GM23338 (cell line): ENCODE results near the gene SMARCC1. TPM values are rescaled to one million over a fixed set of nuclear protein-coding genes. Genes with fewer than 3 reads are reported as not detected.

ENCODE experiments used
- ATAC-seq: fragments of 200-7000 bp; cut with Tn5 transposase; 3 replicates; pipeline ENCODE4 v1.9.1; 2020
- DNase-seq: peaks from one replicate; pipeline ENCODE4 v3.0.0-alpha.2; 2015; ENCODE audit warnings: low spot score
- H2AFZ ChIP-seq: fragments of 200-600 bp; sonication (generic); 2 replicates; pipeline ENCODE4 v1.8.0; 2016; ENCODE audit warnings: antibody characterized with exemption, mild to moderate bottlenecking, moderate library complexity
- H3F3A ChIP-seq: fragments of 200-600 bp; sonication (generic); replicated peaks from 2 replicates; pipeline ENCODE4 v1.8.0; 2017; ENCODE audit warnings: antibody characterized with exemption, mixed run types, low read depth
- H3K27ac ChIP-seq: fragments of 200-600 bp; sonication (generic); 2 replicates; pipeline ENCODE4 v1.6.1; 2016; ENCODE audit warnings: low read depth
- H3K27me3 ChIP-seq: fragments of 200-600 bp; sonication (generic); 2 replicates; pipeline ENCODE4 v1.8.0; 2016; ENCODE audit warnings: mild to moderate bottlenecking, mixed run types, moderate library complexity; ENCODE audit not compliant: insufficient read depth
- H3K36me3 ChIP-seq: fragments of 200-600 bp; sonication (generic); 2 replicates; pipeline ENCODE4 v1.8.0; 2016; ENCODE audit warnings: mild to moderate bottlenecking; ENCODE audit not compliant: insufficient read depth
- H3K4me1 ChIP-seq: fragments of 200-600 bp; sonication (generic); 2 replicates; pipeline ENCODE4 v1.8.0; 2016; ENCODE audit warnings: mild to moderate bottlenecking, moderate library complexity; ENCODE audit not compliant: insufficient read depth
- H3K4me2 ChIP-seq: fragments of 200-600 bp; sonication (generic); 2 replicates; pipeline ENCODE4 v1.7.1; 2017; ENCODE audit warnings: mixed run types
- H3K4me3 ChIP-seq: fragments of 200-600 bp; sonication (generic); 2 replicates; pipeline ENCODE4 v1.6.1; 2016; ENCODE audit warnings: mixed run types
- H3K79me2 ChIP-seq: fragments of 200-600 bp; sonication (generic); replicated peaks from 2 replicates; pipeline ENCODE4 v1.8.0; 2017; ENCODE audit warnings: mild to moderate bottlenecking; ENCODE audit not compliant: insufficient read depth
- H3K9me2 ChIP-seq: fragments of 200-600 bp; sonication (generic); 2 replicates; pipeline ENCODE4 v1.8.0; 2017; ENCODE audit not compliant: insufficient read depth
- H4K20me1 ChIP-seq: fragments of 200-600 bp; sonication (generic); replicated peaks from 2 replicates; pipeline ENCODE4 v1.8.0; 2017; ENCODE audit warnings: mild to moderate bottlenecking; ENCODE audit not compliant: insufficient read depth
- H3K27ac Mint-ChIP-seq: 2 replicates; pipeline ENCODE4 v1.8.0; 2020; ENCODE audit warnings: inconsistent platforms, mild to moderate bottlenecking, moderate library complexity, mixed read lengths
- H3K27me3 Mint-ChIP-seq: 3 replicates; pipeline ENCODE4 v1.8.0; 2022; ENCODE audit warnings: low read depth, mild to moderate bottlenecking, moderate library complexity, mixed read lengths, inconsistent platforms; ENCODE audit not compliant: insufficient read depth, poor library complexity
- H3K36me3 Mint-ChIP-seq: 3 replicates; pipeline ENCODE4 v1.8.0; 2021; ENCODE audit warnings: low read depth, mild to moderate bottlenecking, inconsistent platforms, moderate library complexity, mixed read lengths
- H3K4me1 Mint-ChIP-seq: 3 replicates; pipeline ENCODE4 v1.8.0; 2020; ENCODE audit warnings: mild to moderate bottlenecking, inconsistent platforms, mixed read lengths
- H3K4me3 Mint-ChIP-seq: 3 replicates; pipeline ENCODE4 v1.8.0; 2021; ENCODE audit warnings: moderate library complexity, mild to moderate bottlenecking, inconsistent platforms, mixed read lengths
- H3K9me3 Mint-ChIP-seq: 3 replicates; pipeline ENCODE4 v1.8.0; 2020; ENCODE audit warnings: moderate library complexity, mild to moderate bottlenecking, inconsistent platforms, mixed read lengths
- CREB1 ChIP-seq: fragments of 250-450 bp; sonication (Bioruptor Pico); IDR thresholded peaks from 2 replicates; pipeline ENCODE4 v1.5.0; 2020; ENCODE audit warnings: low read depth, mild to moderate bottlenecking, moderate library complexity
- EZH2 ChIP-seq: fragments of 200-600 bp; sonication (generic); IDR thresholded peaks from one replicate; pipeline ENCODE4 v1.8.0; 2017; ENCODE audit warnings: antibody characterized with exemption, mild to moderate bottlenecking, low read depth; ENCODE audit not compliant: unreplicated experiment
- EZH2phosphoT487 ChIP-seq: fragments of 200-600 bp; sonication (generic); IDR thresholded peaks from one replicate; pipeline ENCODE4 v1.8.1; 2018; ENCODE audit warnings: antibody characterized with exemption; ENCODE audit not compliant: unreplicated experiment
- JUNB ChIP-seq: IDR thresholded peaks from one replicate; pipeline ENCODE4 v1.6.1; 2016; ENCODE audit warnings: antibody characterized with exemption; ENCODE audit not compliant: unreplicated experiment
- NANOG ChIP-seq: IDR thresholded peaks from 2 replicates; pipeline ENCODE4 v1.6.1; 2016; ENCODE audit warnings: antibody characterized with exemption, borderline replicate concordance
- POLR2AphosphoS5 ChIP-seq: IDR thresholded peaks from 2 replicates; pipeline ENCODE4 v1.6.1; 2016; ENCODE audit warnings: antibody characterized with exemption, low read depth
- REST ChIP-seq: IDR thresholded peaks from one replicate; pipeline ENCODE4 v1.6.1; 2018; ENCODE audit warnings: antibody characterized with exemption; ENCODE audit not compliant: unreplicated experiment
- STAT1 ChIP-seq: IDR thresholded peaks from one replicate; pipeline ENCODE4 v1.6.1; 2016; ENCODE audit warnings: antibody characterized with exemption; ENCODE audit not compliant: unreplicated experiment
- ZNF114 ChIP-seq: fragments of 250-450 bp; sonication (Bioruptor Pico); IDR thresholded peaks from 2 replicates; pipeline ENCODE4 v1.5.0; 2020; ENCODE audit warnings: mild to moderate bottlenecking, moderate library complexity
- ZNF331 ChIP-seq: fragments of 250-450 bp; sonication (Bioruptor Pico); IDR thresholded peaks from 2 replicates; pipeline ENCODE4 v1.5.0; 2020; ENCODE audit warnings: low read depth, mild to moderate bottlenecking, moderate library complexity
- polyA plus RNA-seq: library from polyadenylated mRNA; unstranded; fragments of >200 nt; fragmentation: Nextera tagmentation; extraction: Ambion mirVana; gene quantifications from 2 replicates; pipeline ENCODE4 v1.2.1, GENCODE V29; 2016
- total RNA-seq: library from RNA; depleted of rRNA; stranded (reverse); fragments of >200 nt; shearing (Covaris generic); gene quantifications from 2 replicates; pipeline ENCODE4 v1.2.3, GENCODE V29; 2014
- TF ChIP-seq, protein P1 (sequence below): IDR thresholded peaks from 2 replicates; pipeline ENCODE4 v1.6.1; 2016; ENCODE audit warnings: antibody characterized with exemption
- TF ChIP-seq, protein P2 (sequence below), 2 experiments: fragments of 200-600 bp in 1 of 2; sonication (generic) in 1 of 2; conservative IDR thresholded peaks; 2 replicates each; pipeline versions ENCODE4 v1.5.1 to v1.6.1; 2016 to 2017; ENCODE audit warnings: antibody characterized with exemption in 2 of 2, low read depth in 2 of 2, mild to moderate bottlenecking in 2 of 2, moderate library complexity in 1 of 2
- TF ChIP-seq, protein P3 (sequence below): fragments of 250-450 bp; sonication (Bioruptor Pico); IDR thresholded peaks from 2 replicates; pipeline ENCODE4 v1.5.0; 2020; ENCODE audit warnings: mild to moderate bottlenecking, moderate library complexity

The SMARCC1 gene
- total and polyA plus RNA-seq, 2 experiments from 2014 or later, result 105 to 171 TPM

- peaks cover 50% of the 10 kb centered on the region for H3K79me2 ChIP-seq
- Mint-ChIP-seq H3K4me3 (no peak overlapping the region), H3K9me3 (no peaks in the 10 kb centered on the region), H3K4me1 (no peaks in the 10 kb centered on the region), H3K36me3 (peaks cover 77% of the 10 kb centered on the region), H3K27ac (no peak overlapping the region), H3K27me3 (peaks cover 2% of the 10 kb centered on the region)
- H3K36me3 ChIP-seq, result peaks cover 72% of the 10 kb centered on the region
- no peak overlapping the region for H2AFZ ChIP-seq
- H3K9me2 ChIP-seq, result no peaks in the 10 kb centered on the region
- TF ChIP-seq POLR2AphosphoS5 (no peak), ZNF331 (CRISPR knock-in tag) (no peak), ZNF114 (CRISPR knock-in tag) (no peak), REST (no peak), EZH2phosphoT487 (no peak), JUNB (no peak), EZH2 (no peak), CREB1 (no peak), NANOG (no peak), STAT1 (no peak)
- TF ChIP-seq, protein P1, sequence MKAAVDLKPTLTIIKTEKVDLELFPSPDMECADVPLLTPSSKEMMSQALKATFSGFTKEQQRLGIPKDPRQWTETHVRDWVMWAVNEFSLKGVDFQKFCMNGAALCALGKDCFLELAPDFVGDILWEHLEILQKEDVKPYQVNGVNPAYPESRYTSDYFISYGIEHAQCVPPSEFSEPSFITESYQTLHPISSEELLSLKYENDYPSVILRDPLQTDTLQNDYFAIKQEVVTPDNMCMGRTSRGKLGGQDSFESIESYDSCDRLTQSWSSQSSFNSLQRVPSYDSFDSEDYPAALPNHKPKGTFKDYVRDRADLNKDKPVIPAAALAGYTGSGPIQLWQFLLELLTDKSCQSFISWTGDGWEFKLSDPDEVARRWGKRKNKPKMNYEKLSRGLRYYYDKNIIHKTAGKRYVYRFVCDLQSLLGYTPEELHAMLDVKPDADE, result no peak
- TF ChIP-seq, protein P2, sequence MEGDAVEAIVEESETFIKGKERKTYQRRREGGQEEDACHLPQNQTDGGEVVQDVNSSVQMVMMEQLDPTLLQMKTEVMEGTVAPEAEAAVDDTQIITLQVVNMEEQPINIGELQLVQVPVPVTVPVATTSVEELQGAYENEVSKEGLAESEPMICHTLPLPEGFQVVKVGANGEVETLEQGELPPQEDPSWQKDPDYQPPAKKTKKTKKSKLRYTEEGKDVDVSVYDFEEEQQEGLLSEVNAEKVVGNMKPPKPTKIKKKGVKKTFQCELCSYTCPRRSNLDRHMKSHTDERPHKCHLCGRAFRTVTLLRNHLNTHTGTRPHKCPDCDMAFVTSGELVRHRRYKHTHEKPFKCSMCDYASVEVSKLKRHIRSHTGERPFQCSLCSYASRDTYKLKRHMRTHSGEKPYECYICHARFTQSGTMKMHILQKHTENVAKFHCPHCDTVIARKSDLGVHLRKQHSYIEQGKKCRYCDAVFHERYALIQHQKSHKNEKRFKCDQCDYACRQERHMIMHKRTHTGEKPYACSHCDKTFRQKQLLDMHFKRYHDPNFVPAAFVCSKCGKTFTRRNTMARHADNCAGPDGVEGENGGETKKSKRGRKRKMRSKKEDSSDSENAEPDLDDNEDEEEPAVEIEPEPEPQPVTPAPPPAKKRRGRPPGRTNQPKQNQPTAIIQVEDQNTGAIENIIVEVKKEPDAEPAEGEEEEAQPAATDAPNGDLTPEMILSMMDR (conservative IDR thresholded peaks at IDR 0.05; ENCODE audit: low read depth in 2 of 2), result no peak
- TF ChIP-seq, protein P3, sequence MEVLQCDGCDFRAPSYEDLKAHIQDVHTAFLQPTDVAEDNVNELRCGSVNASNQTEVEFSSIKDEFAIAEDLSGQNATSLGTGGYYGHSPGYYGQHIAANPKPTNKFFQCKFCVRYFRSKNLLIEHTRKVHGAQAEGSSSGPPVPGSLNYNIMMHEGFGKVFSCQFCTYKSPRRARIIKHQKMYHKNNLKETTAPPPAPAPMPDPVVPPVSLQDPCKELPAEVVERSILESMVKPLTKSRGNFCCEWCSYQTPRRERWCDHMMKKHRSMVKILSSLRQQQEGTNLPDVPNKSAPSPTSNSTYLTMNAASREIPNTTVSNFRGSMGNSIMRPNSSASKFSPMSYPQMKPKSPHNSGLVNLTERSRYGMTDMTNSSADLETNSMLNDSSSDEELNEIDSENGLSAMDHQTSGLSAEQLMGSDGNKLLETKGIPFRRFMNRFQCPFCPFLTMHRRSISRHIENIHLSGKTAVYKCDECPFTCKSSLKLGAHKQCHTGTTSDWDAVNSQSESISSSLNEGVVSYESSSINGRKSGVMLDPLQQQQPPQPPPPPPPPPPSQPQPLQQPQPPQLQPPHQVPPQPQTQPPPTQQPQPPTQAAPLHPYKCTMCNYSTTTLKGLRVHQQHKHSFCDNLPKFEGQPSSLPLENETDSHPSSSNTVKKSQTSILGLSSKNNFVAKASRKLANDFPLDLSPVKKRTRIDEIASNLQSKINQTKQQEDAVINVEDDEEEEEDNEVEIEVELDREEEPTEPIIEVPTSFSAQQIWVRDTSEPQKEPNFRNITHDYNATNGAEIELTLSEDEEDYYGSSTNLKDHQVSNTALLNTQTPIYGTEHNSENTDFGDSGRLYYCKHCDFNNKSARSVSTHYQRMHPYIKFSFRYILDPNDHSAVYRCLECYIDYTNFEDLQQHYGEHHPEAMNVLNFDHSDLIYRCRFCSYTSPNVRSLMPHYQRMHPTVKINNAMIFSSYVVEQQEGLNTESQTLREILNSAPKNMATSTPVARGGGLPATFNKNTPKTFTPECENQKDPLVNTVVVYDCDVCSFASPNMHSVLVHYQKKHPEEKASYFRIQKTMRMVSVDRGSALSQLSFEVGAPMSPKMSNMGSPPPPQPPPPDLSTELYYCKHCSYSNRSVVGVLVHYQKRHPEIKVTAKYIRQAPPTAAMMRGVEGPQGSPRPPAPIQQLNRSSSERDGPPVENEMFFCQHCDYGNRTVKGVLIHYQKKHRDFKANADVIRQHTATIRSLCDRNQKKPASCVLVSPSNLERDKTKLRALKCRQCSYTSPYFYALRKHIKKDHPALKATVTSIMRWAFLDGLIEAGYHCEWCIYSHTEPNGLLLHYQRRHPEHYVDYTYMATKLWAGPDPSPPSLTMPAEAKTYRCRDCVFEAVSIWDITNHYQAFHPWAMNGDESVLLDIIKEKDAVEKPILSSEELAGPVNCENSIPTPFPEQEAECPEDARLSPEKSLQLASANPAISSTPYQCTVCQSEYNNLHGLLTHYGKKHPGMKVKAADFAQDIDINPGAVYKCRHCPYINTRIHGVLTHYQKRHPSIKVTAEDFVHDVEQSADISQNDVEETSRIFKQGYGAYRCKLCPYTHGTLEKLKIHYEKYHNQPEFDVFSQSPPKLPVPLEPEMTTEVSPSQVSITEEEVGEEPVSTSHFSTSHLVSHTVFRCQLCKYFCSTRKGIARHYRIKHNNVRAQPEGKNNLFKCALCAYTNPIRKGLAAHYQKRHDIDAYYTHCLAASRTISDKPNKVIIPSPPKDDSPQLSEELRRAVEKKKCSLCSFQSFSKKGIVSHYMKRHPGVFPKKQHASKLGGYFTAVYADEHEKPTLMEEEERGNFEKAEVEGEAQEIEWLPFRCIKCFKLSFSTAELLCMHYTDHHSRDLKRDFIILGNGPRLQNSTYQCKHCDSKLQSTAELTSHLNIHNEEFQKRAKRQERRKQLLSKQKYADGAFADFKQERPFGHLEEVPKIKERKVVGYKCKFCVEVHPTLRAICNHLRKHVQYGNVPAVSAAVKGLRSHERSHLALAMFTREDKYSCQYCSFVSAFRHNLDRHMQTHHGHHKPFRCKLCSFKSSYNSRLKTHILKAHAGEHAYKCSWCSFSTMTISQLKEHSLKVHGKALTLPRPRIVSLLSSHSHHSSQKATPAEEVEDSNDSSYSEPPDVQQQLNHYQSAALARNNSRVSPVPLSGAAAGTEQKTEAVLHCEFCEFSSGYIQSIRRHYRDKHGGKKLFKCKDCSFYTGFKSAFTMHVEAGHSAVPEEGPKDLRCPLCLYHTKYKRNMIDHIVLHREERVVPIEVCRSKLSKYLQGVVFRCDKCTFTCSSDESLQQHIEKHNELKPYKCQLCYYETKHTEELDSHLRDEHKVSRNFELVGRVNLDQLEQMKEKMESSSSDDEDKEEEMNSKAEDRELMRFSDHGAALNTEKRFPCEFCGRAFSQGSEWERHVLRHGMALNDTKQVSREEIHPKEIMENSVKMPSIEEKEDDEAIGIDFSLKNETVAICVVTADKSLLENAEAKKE, result no peak
- no peak overlapping the region for H3K4me2 ChIP-seq
- no peak overlapping the region for H3K4me3 ChIP-seq
- peaks cover 6% of the 10 kb centered on the region; the same call in 1 of the 2 replicates for H3F3A ChIP-seq
- no peak for ATAC-seq
- H4K20me1 ChIP-seq, result peaks cover 15% of the 10 kb centered on the region
- no peak for DNase-seq
- no peaks in the 10 kb centered on the region for H3K4me1 ChIP-seq
- no peaks in the 10 kb centered on the region for H3K27me3 ChIP-seq
- no peak overlapping the region for H3K27ac ChIP-seq
These were observed 96.7 kb downstream of the SMARCC1 start for GRCh38 chr3:47685037-47685436.
